ENCODE measurements around the gene SPC25. TPM values are rescaled to one million over a fixed set of nuclear protein-coding genes. Genes with fewer than 3 reads are reported as not detected.

Gene SPC25
- total and polyA plus RNA-seq, 9 of the 15 experiments (the other 6 are each of a cell fraction or from before 2014, with no cell fraction given) = 44.8 to 100 (median 75.0) TPM

GRCh38 chr2:168851674-168852320, 38.4 kb downstream of the SPC25 start:
- in situ Hi-C loops (cut with MboI) = no loop called here
- TF ChIP-seq FOXA3 (CRISPR knock-in tag; conservative IDR thresholded peaks at IDR 0.05 in 1 of 2, IDR thresholded peaks at IDR 0.05 in 1 of 2) = no peak
- no peak for TF ChIP-seq KDM4B (IDR thresholded peaks at IDR 0.05; ENCODE audit: borderline replicate concordance in 2 of 2, low read depth in 1 of 2)
- TF ChIP-seq FOS (IDR thresholded peaks at IDR 0.05; ENCODE audit: extremely low read depth, insufficient read length) = peak; percentile 72
- TF ChIP-seq MEIS2 (IDR thresholded peaks at IDR 0.05; ENCODE audit: partially characterized antibody) = peak; percentile 95
- no peak for TF ChIP-seq NR2C2 (CRISPR knock-in tag; IDR thresholded peaks at IDR 0.05)
- TF ChIP-seq NR2C2 (tag; IDR thresholded peaks at IDR 0.05) = no peak; the same call in 1 of the 2 replicates
- TF ChIP-seq SMARCA5 (IDR thresholded peaks at IDR 0.05) = no peak
- no peak for TF ChIP-seq HDAC6 (IDR thresholded peaks at IDR 0.05; ENCODE audit: low read depth, low read length)
- peak; percentile 44 for TF ChIP-seq DACH1 (IDR thresholded peaks at IDR 0.05; ENCODE audit: partially characterized antibody)
- TF ChIP-seq OTX1 (CRISPR knock-in tag; IDR thresholded peaks at IDR 0.05) = no peak
- peak; percentile 4; the same call in 1 of the 2 replicates for TF ChIP-seq E2F1 (CRISPR knock-in tag; IDR thresholded peaks at IDR 0.05)
- peak; percentile 91 to 92 for TF ChIP-seq KDM1A (IDR thresholded peaks at IDR 0.05)
- peak; percentile 71 for TF ChIP-seq ADNP (tag; IDR thresholded peaks at IDR 0.05)
- 0 out of 2 replicates have a peak, but pooled peaks have one; percentile 11 for TF ChIP-seq NFATC3 (IDR thresholded peaks at IDR 0.05)
- no peak for TF ChIP-seq PBX2 (CRISPR knock-in tag; IDR thresholded peaks at IDR 0.05; ENCODE audit: low read depth)
- TF ChIP-seq PBX2 (tag; conservative IDR thresholded peaks at IDR 0.05; ENCODE audit: low read depth) = peak; percentile 83
- TF ChIP-seq ZFPM2 (CRISPR knock-in tag; IDR thresholded peaks at IDR 0.05) = no peak
- TF ChIP-seq SRSF1 (IDR thresholded peaks at IDR 0.05; ENCODE audit: low read depth, low read length) = no peak
- TF ChIP-seq CREB1 (IDR thresholded peaks at IDR 0.05) = peak; percentile 73
- no peak for TF ChIP-seq CREB1 (CRISPR knock-in tag; IDR thresholded peaks at IDR 0.05)
- peak; percentile 94 for TF ChIP-seq SMAD4 (CRISPR knock-in tag; conservative IDR thresholded peaks at IDR 0.05)

More at GRCh38 chr2:168851674-168852320, 38.4 kb downstream of the SPC25 start:
- CTCF ChIA-PET (ENCODE audit: low intra/inter-chr PET ratio) = interaction anchor here (0.7 kb wide), 1 partner anchor 69 kb away, joined by 3 read pairs; no protein-coding TSS in a partner anchor
- Histone ChIP-seq H3K27me3 (ENCODE audit: control insufficient read depth in 2 of 2, insufficient read depth in 2 of 2, low read length in 2 of 2) (no peaks in the 10 kb centered on the region; a peak in 1 of 5 replicates), H2AFZ (ENCODE audit: low read depth, low read length) (no peak overlapping the region), H3K4me1 (replicated peaks in 1 of 2; ENCODE audit: control insufficient read depth in 2 of 2, insufficient read depth in 2 of 2, low read length in 2 of 2) (peaks cover 12 to 37% of the 10 kb centered on the region in 2 experiments), H3K4me2 (ENCODE audit: insufficient read depth, low read length) (peak overlapping the region; percentile 41; the same call in 1 of the 2 replicates), H3K79me2 (ENCODE audit: control insufficient read depth, insufficient read depth, low read length) (no peaks in the 10 kb centered on the region), H3K9me1 (ENCODE audit: control insufficient read depth, insufficient read depth, low read length) (no peaks in the 10 kb centered on the region), H3K27ac (ENCODE audit: extremely low read depth, low read depth, low read length) (peak overlapping the region; percentile 76), H3K36me3 (ENCODE audit: control insufficient read depth, insufficient read depth, low read length) (peaks cover 57% of the 10 kb centered on the region), H3K9me3 (replicated peaks; ENCODE audit: control insufficient read depth, insufficient read depth, low read depth, low read length) (no peaks in the 10 kb centered on the region; the same call in 1 of the 2 replicates), H3K9ac (ENCODE audit: insufficient read depth in 1 of 2, low read depth in 2 of 2, low read length in 2 of 2) (no peak overlapping the region), H4K20me1 (replicated peaks; ENCODE audit: control insufficient read depth, insufficient read depth, low read length) (no peaks in the 10 kb centered on the region; the same call in 1 of the 2 replicates), H3K4me3 (no peak overlapping the region)
- POLR2A ChIA-PET = interaction anchor here (0.6 to 1.8 kb wide), 7 partner anchors 9 to 422 kb away, joined by 3 to 6 read pairs (median 3); partner anchors contain the start of gene SPC25
- peak; percentile 74 to 100 (median 86) for DNase-seq (ENCODE audit: extremely low read depth in 1 of 4, low spot score in 3 of 4)
- intact Hi-C loops (cut with micrococcal nuclease) = loop anchor here (1.0 to 5.0 kb wide), 4 partner anchors 69 to 139 kb away; no protein-coding TSS in a partner anchor
- ATAC-seq = peak; percentile 94
- FAIRE-seq = peak; percentile 100
- 3% methylated on average over 5 of the region's 5 CpGs for WGBS (ENCODE audit: insufficient coverage, low coverage, missing lambda C conversion rate)
- BruUV-seq (replicated peaks) = no TSS peak

Measured in K562 (cell line).